ENCODE results near the gene FLVCR2. TPM values are rescaled to one million over a fixed set of nuclear protein-coding genes. Genes with fewer than 3 reads are reported as not detected.

Gene FLVCR2
- total RNA-seq, 1 experiment from 2014 or later = 1.8 TPM

DNA sequence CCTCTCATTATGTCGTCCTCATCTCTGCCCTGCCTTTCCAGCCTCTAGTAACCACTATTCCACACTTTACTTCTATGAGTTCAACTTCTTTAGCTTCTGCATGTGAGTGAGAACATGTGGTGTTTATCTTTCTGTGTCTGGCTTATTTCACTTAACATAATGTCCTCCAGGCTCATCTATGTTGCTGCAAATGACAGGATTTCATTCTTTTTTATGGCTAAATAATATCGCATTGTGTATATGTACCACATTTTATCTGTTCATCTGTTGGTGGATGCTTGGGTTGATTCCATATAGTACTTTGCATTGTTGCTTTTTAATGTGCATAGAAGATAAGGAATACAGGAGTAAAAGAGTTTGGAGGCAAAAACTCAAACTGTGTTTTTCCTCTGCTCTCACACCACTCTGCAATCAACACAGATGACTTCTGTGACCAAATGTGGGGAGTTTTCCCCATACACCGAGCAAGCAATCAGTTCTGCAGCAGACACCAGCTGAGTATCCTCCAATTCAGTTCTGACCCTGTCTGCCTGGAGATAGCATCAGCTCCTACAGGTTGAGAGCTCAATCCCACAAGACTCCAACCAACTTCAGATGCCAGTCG, 24.6 kb upstream of the FLVCR2 start:
- intact Hi-C loops (cut with micrococcal nuclease) = no loop called here
- BruUV-seq (replicated peaks) = no TSS peak
- ChIA-PET CTCF (no interaction called here), POLR2A (ENCODE audit: unreplicated experiment) (no interaction called here)
- no peaks in the 10 kb centered on the region for H3K36me3 ChIP-seq (ENCODE audit: low read depth, low read length)
- peak overlapping the region; percentile 66 for H3K4me2 ChIP-seq (ENCODE audit: low read length)
- ATAC-seq = no peak
- no peak overlapping the region for H3K27ac ChIP-seq (ENCODE audit: low read length)
- H3K4me3 ChIP-seq (ENCODE audit: low read length) = no peak overlapping the region
- TF ChIP-seq, protein P1, sequence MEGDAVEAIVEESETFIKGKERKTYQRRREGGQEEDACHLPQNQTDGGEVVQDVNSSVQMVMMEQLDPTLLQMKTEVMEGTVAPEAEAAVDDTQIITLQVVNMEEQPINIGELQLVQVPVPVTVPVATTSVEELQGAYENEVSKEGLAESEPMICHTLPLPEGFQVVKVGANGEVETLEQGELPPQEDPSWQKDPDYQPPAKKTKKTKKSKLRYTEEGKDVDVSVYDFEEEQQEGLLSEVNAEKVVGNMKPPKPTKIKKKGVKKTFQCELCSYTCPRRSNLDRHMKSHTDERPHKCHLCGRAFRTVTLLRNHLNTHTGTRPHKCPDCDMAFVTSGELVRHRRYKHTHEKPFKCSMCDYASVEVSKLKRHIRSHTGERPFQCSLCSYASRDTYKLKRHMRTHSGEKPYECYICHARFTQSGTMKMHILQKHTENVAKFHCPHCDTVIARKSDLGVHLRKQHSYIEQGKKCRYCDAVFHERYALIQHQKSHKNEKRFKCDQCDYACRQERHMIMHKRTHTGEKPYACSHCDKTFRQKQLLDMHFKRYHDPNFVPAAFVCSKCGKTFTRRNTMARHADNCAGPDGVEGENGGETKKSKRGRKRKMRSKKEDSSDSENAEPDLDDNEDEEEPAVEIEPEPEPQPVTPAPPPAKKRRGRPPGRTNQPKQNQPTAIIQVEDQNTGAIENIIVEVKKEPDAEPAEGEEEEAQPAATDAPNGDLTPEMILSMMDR (conservative IDR thresholded peaks at IDR 0.05; ENCODE audit: low read depth, low read length) = no peak
- TF ChIP-seq EZH2 (IDR thresholded peaks at IDR 0.05; ENCODE audit: low read length, unreplicated experiment) = no peak
- TF ChIP-seq EZH2phosphoT487 (IDR thresholded peaks at IDR 0.05; ENCODE audit: borderline replicate concordance, low read length) = no peak
- H3K9me2 ChIP-seq (replicated peaks; ENCODE audit: low read length) = no peaks in the 10 kb centered on the region
- H3K9ac ChIP-seq (ENCODE audit: low read length) = no peak overlapping the region
- no peaks in the 10 kb centered on the region for H3K9me3 ChIP-seq (ENCODE audit: low read length)
- H3F3A ChIP-seq (ENCODE audit: low read length, unreplicated experiment) = no peaks in the 10 kb centered on the region
- no peak for DNase-seq
- peaks cover 18% of the 10 kb centered on the region for H3K4me1 ChIP-seq (ENCODE audit: insufficient read depth, low read length)
- H3K79me2 ChIP-seq (ENCODE audit: low read length) = no peaks in the 10 kb centered on the region
- no peaks in the 10 kb centered on the region for H3K27me3 ChIP-seq (ENCODE audit: low read length)
- H2AFZ ChIP-seq (ENCODE audit: low read length) = peak overlapping the region; percentile 51; the same call in 1 of the 2 replicates
- H4K20me1 ChIP-seq (ENCODE audit: low read length) = no peaks in the 10 kb centered on the region

DNA sequence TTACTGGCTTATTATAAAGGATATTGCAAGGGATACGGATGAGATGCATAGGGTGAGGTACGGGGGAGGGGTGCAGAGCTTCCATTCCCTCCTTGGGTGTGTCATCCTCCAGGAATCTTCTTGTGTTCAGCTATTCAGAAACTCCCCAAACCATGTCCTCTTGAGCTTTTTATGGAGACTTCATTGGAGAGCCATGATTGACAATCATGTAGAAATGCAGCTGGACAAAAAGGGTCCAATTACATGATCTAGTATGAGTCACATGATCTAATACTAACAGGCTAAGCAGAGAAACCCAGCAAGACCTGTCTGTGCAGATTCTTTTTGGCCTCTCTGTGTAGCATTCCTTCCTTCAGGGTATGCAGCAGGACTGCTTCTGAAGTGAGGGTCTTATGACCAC, 23.9 kb upstream of the FLVCR2 start:
- TF ChIP-seq, protein P1 (conservative IDR thresholded peaks at IDR 0.05; ENCODE audit: low read depth, low read length) = no peak
- no peak for TF ChIP-seq EZH2 (IDR thresholded peaks at IDR 0.05; ENCODE audit: low read length, unreplicated experiment)
- no peak for TF ChIP-seq EZH2phosphoT487 (IDR thresholded peaks at IDR 0.05; ENCODE audit: borderline replicate concordance, low read length)
- intact Hi-C loops (cut with micrococcal nuclease) = no loop called here
- no peak overlapping the region for H3K9ac ChIP-seq (ENCODE audit: low read length)
- BruUV-seq (replicated peaks) = no TSS peak
- no peaks in the 10 kb centered on the region for H3F3A ChIP-seq (ENCODE audit: low read length, unreplicated experiment)
- no peaks in the 10 kb centered on the region for H3K79me2 ChIP-seq (ENCODE audit: low read length)
- CTCF ChIA-PET = no interaction called here
- no peaks in the 10 kb centered on the region for H4K20me1 ChIP-seq (ENCODE audit: low read length)
- peak overlapping the region; percentile 51; the same call in 1 of the 2 replicates for H2AFZ ChIP-seq (ENCODE audit: low read length)
- ATAC-seq = peak; percentile 71
- H3K27ac ChIP-seq (ENCODE audit: low read length) = no peak overlapping the region
- H3K4me1 ChIP-seq (ENCODE audit: insufficient read depth, low read length) = peaks cover 20% of the 10 kb centered on the region
- H3K9me2 ChIP-seq (replicated peaks; ENCODE audit: low read length) = no peaks in the 10 kb centered on the region
- H3K4me3 ChIP-seq (ENCODE audit: low read length) = peak overlapping the region; percentile 25; the same call in 1 of the 2 replicates
- POLR2A ChIA-PET (ENCODE audit: unreplicated experiment) = no interaction called here
- H3K36me3 ChIP-seq (ENCODE audit: low read depth, low read length) = no peaks in the 10 kb centered on the region
- H3K9me3 ChIP-seq (ENCODE audit: low read length) = no peaks in the 10 kb centered on the region
- H3K27me3 ChIP-seq (ENCODE audit: low read length) = no peaks in the 10 kb centered on the region
- DNase-seq = peak; percentile 91
- H3K4me2 ChIP-seq (ENCODE audit: low read length) = peak overlapping the region; percentile 66

DNA sequence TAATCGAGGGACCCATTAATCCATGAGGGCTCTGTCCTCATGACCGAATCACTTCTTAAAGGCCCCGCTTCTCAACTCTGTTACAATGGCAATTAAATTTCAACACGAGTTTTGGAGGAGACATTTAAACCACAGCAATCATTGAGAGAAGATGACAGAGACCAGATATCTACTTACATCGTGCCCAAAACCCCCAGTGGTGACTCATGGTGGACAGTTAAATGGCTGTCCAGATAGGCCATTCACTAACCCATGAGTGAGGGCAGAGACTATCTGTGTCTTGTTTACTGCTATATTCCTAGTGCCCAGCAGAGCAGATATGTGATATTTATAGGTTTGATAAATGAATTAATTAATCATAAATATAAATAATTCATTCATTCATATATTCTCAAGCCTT, 20.0 kb upstream of the FLVCR2 start:
- H4K20me1 ChIP-seq (ENCODE audit: low read length) = no peaks in the 10 kb centered on the region
- intact Hi-C loops (cut with micrococcal nuclease) = no loop called here
- H3F3A ChIP-seq (ENCODE audit: low read length, unreplicated experiment) = no peaks in the 10 kb centered on the region
- CTCF ChIA-PET = no interaction called here
- no peak overlapping the region for H3K9ac ChIP-seq (ENCODE audit: low read length)
- peaks cover 34% of the 10 kb centered on the region for H3K4me1 ChIP-seq (ENCODE audit: insufficient read depth, low read length)
- H2AFZ ChIP-seq (ENCODE audit: low read length) = no peak overlapping the region
- no peaks in the 10 kb centered on the region for H3K9me3 ChIP-seq (ENCODE audit: low read length)
- no peaks in the 10 kb centered on the region for H3K9me2 ChIP-seq (replicated peaks; ENCODE audit: low read length)
- no peak overlapping the region for H3K4me2 ChIP-seq (ENCODE audit: low read length)
- no peaks in the 10 kb centered on the region for H3K36me3 ChIP-seq (ENCODE audit: low read depth, low read length)
- BruUV-seq (replicated peaks) = no TSS peak
- no peaks in the 10 kb centered on the region for H3K79me2 ChIP-seq (ENCODE audit: low read length)
- POLR2A ChIA-PET (ENCODE audit: unreplicated experiment) = no interaction called here
- no peaks in the 10 kb centered on the region for H3K27me3 ChIP-seq (ENCODE audit: low read length)
- no peak for TF ChIP-seq EZH2 (IDR thresholded peaks at IDR 0.05; ENCODE audit: low read length, unreplicated experiment)
- TF ChIP-seq EZH2phosphoT487 (IDR thresholded peaks at IDR 0.05; ENCODE audit: borderline replicate concordance, low read length) = no peak
- TF ChIP-seq, protein P1 (conservative IDR thresholded peaks at IDR 0.05; ENCODE audit: low read depth, low read length) = no peak
- ATAC-seq (no peak), DNase-seq (no peak)
- no peak overlapping the region for H3K27ac ChIP-seq (ENCODE audit: low read length)
- H3K4me3 ChIP-seq (ENCODE audit: low read length) = no peak overlapping the region

Data from PC-3 (cell line).